IMR-90 (cell line): ENCODE results near the gene RAB33B. TPM values are rescaled to one million over a fixed set of nuclear protein-coding genes. Genes with fewer than 3 reads are reported as not detected.

Experiments
- ATAC-seq: fragments of 200-7000 bp; cut with Tn5 transposase; 2 replicates; pipeline ENCODE4 v1.9.1; 2020; ENCODE audit warnings: low read depth, mild to moderate bottlenecking, moderate library complexity
- BruUV-seq: library from RNA; stranded (reverse); fragments of 400-500 nt; replicated peaks from 2 replicates; lab custom pipeline; 2021; lab: Mats Ljungman, UMichigan
- CTCF ChIA-PET: fragments of 300-600 bp; formaldehyde crosslinking; extraction: SDS; loops from one replicate; lab custom pipeline; 2021; ENCODE audit warnings: antibody characterized with exemption; lab: Yijun Ruan, JAX
- POLR2A ChIA-PET: fragments of 300-600 bp; sonication (Branson Sonifier 250); formaldehyde crosslinking; loops from one replicate; lab custom pipeline; 2022; ENCODE audit warnings: antibody characterized with exemption; ENCODE audit not compliant: unreplicated experiment; lab: Charles Lee
- DNase-seq: peaks from one replicate; pipeline ENCODE4 v3.0.0; 2013
- H2AFZ ChIP-seq: replicated peaks from 2 replicates; pipeline ENCODE3; 2013; ENCODE audit warnings: low read length, mild to moderate bottlenecking; ENCODE audit not compliant: poor library complexity
- H2AK5ac ChIP-seq: 2 replicates; pipeline ENCODE4 v1.6.1; 2013; ENCODE audit warnings: low read depth, low read length, inconsistent platforms
- H2AK9ac ChIP-seq: replicated peaks from 2 replicates; pipeline ENCODE3; 2013; ENCODE audit warnings: mild to moderate bottlenecking, low read depth, low read length, moderate library complexity; ENCODE audit not compliant: poor library complexity
- H2BK120ac ChIP-seq: 2 replicates; pipeline ENCODE4 v1.6.1; 2013; ENCODE audit warnings: low read depth, low read length, inconsistent platforms
- H2BK15ac ChIP-seq: 3 replicates; pipeline ENCODE4 v1.6.1; 2013; ENCODE audit warnings: low read depth, low read length, inconsistent platforms
- H2BK20ac ChIP-seq: 2 replicates; pipeline ENCODE4 v1.6.1; 2013; ENCODE audit warnings: low read depth, mild to moderate bottlenecking, inconsistent platforms, low read length, moderate library complexity
- H2BK5ac ChIP-seq: 2 replicates; pipeline ENCODE4 v1.6.1; 2013; ENCODE audit warnings: mild to moderate bottlenecking, low read depth, low read length, inconsistent platforms; ENCODE audit not compliant: poor library complexity, severe bottlenecking
- H3K14ac ChIP-seq: replicated peaks from 2 replicates; pipeline ENCODE4 v1.6.1; 2013; ENCODE audit warnings: low read depth, low read length, inconsistent platforms
- H3K18ac ChIP-seq: 2 replicates; pipeline ENCODE4 v1.6.1; 2013; ENCODE audit warnings: low read depth, low read length, control low read depth
- H3K23ac ChIP-seq: 2 replicates; pipeline ENCODE4 v1.6.1; 2013; ENCODE audit warnings: low read depth, low read length, inconsistent platforms
- H3K27ac ChIP-seq: 2 replicates; pipeline ENCODE4 v1.5.1; 2013; ENCODE audit warnings: mild to moderate bottlenecking, control low read depth, low read length; ENCODE audit not compliant: insufficient read depth
- H3K27me3 ChIP-seq: 2 replicates; pipeline ENCODE4 v1.6.1; 2013; ENCODE audit warnings: low read length; ENCODE audit not compliant: control insufficient read depth, insufficient read depth
- H3K36me3 ChIP-seq: 2 replicates; pipeline ENCODE4 v1.6.1; 2013; ENCODE audit warnings: low read length, mixed read lengths; ENCODE audit not compliant: control insufficient read depth, insufficient read depth
- H3K4ac ChIP-seq: 2 replicates; pipeline ENCODE4 v1.6.1; 2013; ENCODE audit warnings: low read depth, low read length, inconsistent platforms
- H3K4me1 ChIP-seq: 2 replicates; pipeline ENCODE4 v1.6.1; 2013; ENCODE audit warnings: low read length, mixed read lengths; ENCODE audit not compliant: control insufficient read depth, insufficient read depth
- H3K4me2 ChIP-seq: 2 replicates; pipeline ENCODE4 v1.6.1; 2013; ENCODE audit warnings: low read depth, mild to moderate bottlenecking, control low read depth, low read length, moderate library complexity
- H3K4me3 ChIP-seq: 2 replicates; pipeline ENCODE4 v1.5.1; 2013; ENCODE audit warnings: low read depth, mild to moderate bottlenecking, control low read depth, low read length, moderate library complexity; ENCODE audit not compliant: insufficient read depth
- H3K56ac ChIP-seq: 2 replicates; pipeline ENCODE4 v1.6.1; 2013; ENCODE audit warnings: low read length, inconsistent platforms; ENCODE audit not compliant: insufficient read depth; ENCODE audit errors: extremely low read depth
- H3K79me1 ChIP-seq, 2 experiments: 2 replicates each; pipeline ENCODE4 v1.6.1; 2013; ENCODE audit warnings: low read length in 2 of 2, inconsistent platforms in 1 of 2, low read depth in 1 of 2
- H3K9ac ChIP-seq: 2 replicates; pipeline ENCODE4 v1.6.1; 2013; ENCODE audit warnings: low read depth, low read length, control low read depth
- H3K9me1 ChIP-seq: 2 replicates; pipeline ENCODE4 v1.6.1; 2013; ENCODE audit warnings: low read length, inconsistent platforms; ENCODE audit not compliant: insufficient read depth
- H3K9me3 ChIP-seq: 2 replicates; pipeline ENCODE4 v1.6.1; 2013; ENCODE audit warnings: low read length; ENCODE audit not compliant: control insufficient read depth, insufficient read depth
- H4K20me1 ChIP-seq: 2 replicates; pipeline ENCODE4 v1.6.1; 2013; ENCODE audit warnings: low read length, inconsistent platforms; ENCODE audit not compliant: insufficient read depth
- H4K5ac ChIP-seq: 2 replicates; pipeline ENCODE4 v1.6.1; 2013; ENCODE audit warnings: mild to moderate bottlenecking, low read depth, low read length, control low read depth
- H4K8ac ChIP-seq, 2 experiments: 2 replicates each; pipeline ENCODE4 v1.6.1; 2013; ENCODE audit warnings: low read depth in 2 of 2, low read length in 2 of 2, control low read depth in 1 of 2, inconsistent platforms in 1 of 2
- H4K91ac ChIP-seq: 2 replicates; pipeline ENCODE4 v1.6.1; 2013; ENCODE audit warnings: low read depth, low read length, inconsistent platforms; ENCODE audit not compliant: insufficient read depth
- CHD1 ChIP-seq: IDR thresholded peaks from 2 replicates; pipeline ENCODE4 v1.6.1; 2012; ENCODE audit warnings: low read depth, low read length, improper control_type of control experiment
- MAFK ChIP-seq: IDR thresholded peaks from 2 replicates; pipeline ENCODE4 v1.6.1; 2012; ENCODE audit warnings: low read depth, low read length, improper control_type of control experiment
- MAZ ChIP-seq: IDR thresholded peaks from 2 replicates; pipeline ENCODE4 v1.6.1; 2012; ENCODE audit warnings: low read depth, mild to moderate bottlenecking, low read length, improper control_type of control experiment, moderate library complexity, borderline replicate concordance
- MXI1 ChIP-seq: IDR thresholded peaks from 2 replicates; pipeline ENCODE4 v1.6.1; 2012; ENCODE audit warnings: low read depth, mild to moderate bottlenecking, low read length, moderate library complexity, borderline replicate concordance
- NFE2L2 ChIP-seq: fragments of 150-350 bp; IDR thresholded peaks from 2 replicates; pipeline ENCODE4 v1.6.1; 2016; ENCODE audit warnings: low read depth, mild to moderate bottlenecking, low read length
- POLR2A ChIP-seq: IDR thresholded peaks from 2 replicates; pipeline ENCODE4 v1.6.1; 2012; ENCODE audit warnings: mild to moderate bottlenecking, low read depth, low read length
- RAD21 ChIP-seq: IDR thresholded peaks from 2 replicates; pipeline ENCODE4 v1.6.1; 2012; ENCODE audit warnings: low read length, improper control_type of control experiment
- RFX5 ChIP-seq: IDR thresholded peaks from 2 replicates; pipeline ENCODE4 v1.8.0; 2012; ENCODE audit warnings: low read depth, mild to moderate bottlenecking, low read length, moderate library complexity
- SMC3 ChIP-seq: fragments of 150-350 bp; IDR thresholded peaks from 2 replicates; pipeline ENCODE4 v1.6.1; 2016; ENCODE audit warnings: low read depth, mild to moderate bottlenecking, antibody characterized with exemption, low read length, moderate library complexity
- WGBS, 2 experiments: methylation state at CpG; one replicate each; pipeline versions ENCODE4 v1.1.5 to v1.1.7; 2013; ENCODE audit warnings: missing lambda C conversion rate in 2 of 2; ENCODE audit not compliant: insufficient read length in 1 of 2; ENCODE audit errors: extremely low coverage in 2 of 2; 5-methylcytosine and 5-hydroxymethylcytosine counted together
- dilution Hi-C: fragments of 300-500 bp; cut with HindIII; formaldehyde crosslinking; loops from one replicate; pipeline ENCODE4 v1.14.3; 2018; ENCODE audit warnings: low sequenced_read_pairs; ENCODE audit not compliant: unreplicated experiment
- in situ Hi-C: fragments of 300-500 bp; cut with MboI; formaldehyde crosslinking; loops from 3 replicates; pipeline ENCODE4 v1.14.3; 2019; ENCODE audit warnings: low sequenced_read_pairs, inconsistent platforms, mixed read lengths
- intact Hi-C: fragments of 100-400 bp; cut with micrococcal nuclease; formaldehyde crosslinking; loops from 2 replicates; pipeline ENCODE4 v1.10.0; 2022
- polyA plus RNA-seq, 3 experiments: library from polyadenylated mRNA; depleted of rRNA; stranded (reverse); fragments of >200 nt; gene quantifications; 2 replicates each; pipeline ENCODE4 v1.2.3, GENCODE V29; 2012; ENCODE audit warnings: low replicate concordance in 1 of 3
- total RNA-seq: library from RNA; depleted of rRNA; stranded (reverse); fragments of >200 nt; gene quantifications from 2 replicates; pipeline ENCODE4 v1.2.3, GENCODE V29; 2012
- TF ChIP-seq, protein P1 (sequence below): conservative IDR thresholded peaks from 2 replicates; pipeline ENCODE4 v1.5.1; 2012; ENCODE audit warnings: mild to moderate bottlenecking, low read depth, low read length, improper control_type of control experiment

Gene RAB33B
- total and polyA plus RNA-seq, 2 of the 4 experiments (the other 2 are of a cell fraction) = 3.7 to 7.3 TPM

DNA sequence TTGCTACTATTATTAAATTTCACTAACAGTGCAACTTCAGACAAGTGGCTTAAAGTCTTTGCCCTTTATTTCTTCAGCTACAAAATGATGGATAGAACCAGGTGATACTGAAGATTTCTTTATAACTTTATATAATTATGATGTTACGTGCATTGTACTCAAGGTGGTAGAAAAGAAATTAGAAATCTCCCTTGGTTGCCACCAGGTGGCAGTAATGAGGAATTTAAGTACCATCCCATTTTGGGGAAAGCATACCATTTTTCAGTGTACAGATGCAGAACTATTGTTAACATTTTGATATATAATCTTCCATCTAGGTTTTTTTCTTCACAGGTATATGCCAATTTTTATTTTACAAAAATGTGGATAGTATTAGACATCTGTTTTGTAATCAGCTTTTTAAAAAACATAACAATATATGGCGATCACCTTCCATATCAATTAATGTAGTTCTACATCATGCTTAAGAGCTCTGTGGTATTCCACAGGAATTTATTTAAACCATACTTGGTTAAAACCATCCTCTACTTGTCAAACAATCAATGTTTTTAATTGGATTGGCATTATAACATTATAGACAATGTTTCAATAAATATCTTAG is 37.7 kb upstream of the RAB33B start:
- Histone ChIP-seq H4K5ac (no peak overlapping the region), H4K20me1 (no peaks in the 10 kb centered on the region), H3K79me1 (no peaks in the 10 kb centered on the region; a peak in 1 of 4 replicates), H3K23ac (no peak overlapping the region), H3K9me1 (peaks cover 3% of the 10 kb centered on the region; the same call in 1 of the 2 replicates), H3K18ac (no peak overlapping the region), H2AK9ac (no peak overlapping the region), H2BK5ac (no peak overlapping the region), H3K14ac (no peak overlapping the region), H3K9me3 (no peaks in the 10 kb centered on the region), H3K4me3 (no peak overlapping the region), H2BK20ac (no peak overlapping the region), H2AK5ac (no peak overlapping the region), H3K9ac (no peak overlapping the region), H3K4me1 (no peaks in the 10 kb centered on the region), H3K4me2 (no peak overlapping the region), H2BK15ac (no peak overlapping the region), H3K36me3 (no peaks in the 10 kb centered on the region), H2BK120ac (no peak overlapping the region), H4K8ac (no peak overlapping the region), H2AFZ (no peak overlapping the region), H3K4ac (no peak overlapping the region), H3K27ac (no peak overlapping the region), H3K56ac (no peak overlapping the region), H4K91ac (no peak overlapping the region), H3K27me3 (no peaks in the 10 kb centered on the region)
- peak; percentile 63 for ATAC-seq
- dilution Hi-C loops (no loop called here), intact Hi-C loops (loop anchor here (2.0 kb wide), 1 partner anchor 235 kb away; no protein-coding TSS in a partner anchor), in situ Hi-C loops (no loop called here)
- TF ChIP-seq MAFK (no peak), RAD21 (peak; percentile 43), POLR2A (no peak), NFE2L2 (no peak), MXI1 (no peak), RFX5 (no peak), MAZ (no peak), CHD1 (no peak), SMC3 (peak; percentile 34; the same call in 1 of the 2 replicates)
- TF ChIP-seq, protein P1, sequence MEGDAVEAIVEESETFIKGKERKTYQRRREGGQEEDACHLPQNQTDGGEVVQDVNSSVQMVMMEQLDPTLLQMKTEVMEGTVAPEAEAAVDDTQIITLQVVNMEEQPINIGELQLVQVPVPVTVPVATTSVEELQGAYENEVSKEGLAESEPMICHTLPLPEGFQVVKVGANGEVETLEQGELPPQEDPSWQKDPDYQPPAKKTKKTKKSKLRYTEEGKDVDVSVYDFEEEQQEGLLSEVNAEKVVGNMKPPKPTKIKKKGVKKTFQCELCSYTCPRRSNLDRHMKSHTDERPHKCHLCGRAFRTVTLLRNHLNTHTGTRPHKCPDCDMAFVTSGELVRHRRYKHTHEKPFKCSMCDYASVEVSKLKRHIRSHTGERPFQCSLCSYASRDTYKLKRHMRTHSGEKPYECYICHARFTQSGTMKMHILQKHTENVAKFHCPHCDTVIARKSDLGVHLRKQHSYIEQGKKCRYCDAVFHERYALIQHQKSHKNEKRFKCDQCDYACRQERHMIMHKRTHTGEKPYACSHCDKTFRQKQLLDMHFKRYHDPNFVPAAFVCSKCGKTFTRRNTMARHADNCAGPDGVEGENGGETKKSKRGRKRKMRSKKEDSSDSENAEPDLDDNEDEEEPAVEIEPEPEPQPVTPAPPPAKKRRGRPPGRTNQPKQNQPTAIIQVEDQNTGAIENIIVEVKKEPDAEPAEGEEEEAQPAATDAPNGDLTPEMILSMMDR = peak; percentile 57
- WGBS, 2 experiments = no CpG with 5 or more reads among the region's 2 CpGs
- CTCF ChIA-PET = interaction anchor here (0.5 to 1.0 kb wide), 2 partner anchors 11 to 26 kb away, joined by 3 read pairs; no protein-coding TSS in a partner anchor
- POLR2A ChIA-PET = interaction anchor here (0.7 kb wide), 1 partner anchor 113 kb away, joined by 3 read pairs; no protein-coding TSS in a partner anchor
- BruUV-seq = no TSS peak
- peak; percentile 67 for DNase-seq
